Gastroesophageal sphincter (tissue), 4 donors: Measurements from ENCODE around the gene DONSON. TPM values are rescaled to one million over a fixed set of nuclear protein-coding genes. Genes with fewer than 3 reads are reported as not detected.

ENCODE experiments used
- ATAC-seq: fragments of 150-250 bp; one replicate; pipeline ENCODE4 v1.9.1; 2016; ENCODE audit warnings: mild to moderate bottlenecking, moderate library complexity
- H3K27ac ChIP-seq, 4 donors: fragments of 200-600 bp; sonication (generic) in 3 of 4; 1 replicate in 3 of 4; 2 replicates in 1 of 4; pipeline ENCODE4 v1.5.1; 2016 to 2019
- H3K27me3 ChIP-seq: fragments of 200-600 bp; sonication (generic); one replicate; pipeline ENCODE4 v1.5.1; 2019
- H3K36me3 ChIP-seq, 2 donors: fragments of 200-600 bp; sonication (generic); one replicate each; pipeline ENCODE4 v1.5.1; 2019; ENCODE audit warnings: control low read depth in 1 of 2
- H3K4me1 ChIP-seq, 3 donors: fragments of 200-600 bp; sonication (generic); 1 replicate in 2 of 3; 2 replicates in 1 of 3; pipeline ENCODE4 v1.5.1; 2016 to 2019; ENCODE audit warnings: control low read depth in 2 of 3
- H3K4me3 ChIP-seq, 2 donors: fragments of 200-600 bp; sonication (generic); one replicate each; pipeline ENCODE4 v1.5.1; 2019; ENCODE audit warnings: mild to moderate bottlenecking in 1 of 2, moderate library complexity in 1 of 2
- H3K9me3 ChIP-seq, 3 donors: fragments of 200-600 bp; sonication (generic); one replicate each; pipeline ENCODE4 v1.5.1; 2017 to 2019; ENCODE audit warnings: control low read depth in 2 of 3
- EP300 ChIP-seq: sonication (generic); formaldehyde crosslinking; IDR thresholded peaks from one replicate; pipeline ENCODE4 v1.6.1; 2017; ENCODE audit warnings: antibody characterized with exemption, mild to moderate bottlenecking
- POLR2A ChIP-seq, 2 donors: fragments of 450-650 bp; IDR thresholded peaks; one replicate each; pipeline ENCODE4 v1.6.1; 2017; ENCODE audit warnings: antibody characterized with exemption in 2 of 2, mild to moderate bottlenecking in 2 of 2, moderate library complexity in 1 of 2
- POLR2AphosphoS5 ChIP-seq: sonication (generic); formaldehyde crosslinking; IDR thresholded peaks from one replicate; pipeline ENCODE4 v1.6.1; 2017; ENCODE audit warnings: antibody characterized with exemption
- WGBS, 2 donors: methylation state at CpG; one replicate each; pipeline ENCODE4 v1.1.5; 2018; ENCODE audit warnings: low coverage in 1 of 2; 5-methylcytosine and 5-hydroxymethylcytosine counted together
- total RNA-seq, 4 donors: library from RNA; depleted of rRNA; stranded (reverse); fragments of >200 nt; gene quantifications; one replicate each; pipeline ENCODE4 v1.1.0, GENCODE V29; 2016
- TF ChIP-seq, protein P1 (sequence below), 4 experiments: fragments of 200-600 bp in 2 of 4; fragments of 450-650 bp in 2 of 4; sonication (generic) in 1 of 4; IDR thresholded peaks; one replicate each; pipeline ENCODE4 v1.5.1; 2017 to 2019; ENCODE audit warnings: antibody characterized with exemption in 4 of 4, mild to moderate bottlenecking in 2 of 4, moderate library complexity in 2 of 4

Gene DONSON
- total RNA-seq, 4 donors from 2014 or later, result 3.1 to 7.2 (median 4.7) TPM

DNA sequence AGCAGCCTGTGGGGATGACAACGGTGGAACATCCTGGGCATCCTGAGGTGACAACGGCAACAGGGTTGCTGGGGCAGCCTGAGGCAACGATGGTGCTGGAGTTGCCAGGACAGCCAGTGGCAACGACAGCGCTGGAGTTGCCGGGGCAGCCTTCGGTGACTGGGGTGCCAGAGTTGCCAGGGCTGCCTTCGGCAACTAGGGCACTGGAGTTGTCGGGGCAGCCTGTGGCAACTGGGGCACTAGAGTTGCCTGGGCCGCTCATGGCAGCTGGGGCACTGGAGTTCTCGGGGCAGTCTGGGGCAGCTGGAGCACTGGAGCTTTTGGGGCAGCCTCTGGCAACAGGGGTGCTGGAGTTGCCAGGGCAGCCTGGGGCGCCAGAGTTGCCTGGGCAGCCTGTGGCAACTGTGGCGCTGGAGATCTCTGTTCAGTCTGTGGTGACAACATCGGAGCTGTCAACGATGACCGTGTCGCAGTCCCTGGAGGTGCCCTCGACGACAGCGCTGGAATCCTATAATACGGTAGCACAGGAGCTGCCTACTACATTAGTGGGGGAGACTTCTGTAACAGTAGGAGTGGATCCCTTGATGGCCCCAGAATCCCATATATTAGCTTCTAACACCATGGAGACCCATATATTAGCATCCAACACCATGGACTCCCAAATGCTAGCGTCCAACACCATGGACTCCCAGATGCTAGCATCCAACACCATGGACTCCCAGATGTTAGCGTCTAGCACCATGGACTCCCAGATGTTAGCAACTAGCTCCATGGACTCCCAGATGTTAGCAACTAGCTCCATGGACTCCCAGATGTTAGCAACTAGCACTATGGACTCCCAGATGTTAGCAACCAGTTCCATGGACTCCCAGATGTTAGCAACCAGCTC lies 37.5 kb downstream of the DONSON start:
- H3K36me3 ChIP-seq, result peaks cover 3 to 90% of the 10 kb centered on the region in 2 donors
- no peak for TF ChIP-seq POLR2A (IDR thresholded peaks at IDR 0.05)
- no peak for ATAC-seq
- no peaks in the 10 kb centered on the region for H3K9me3 ChIP-seq
- 82 to 100% methylated on average over 4 of the region's 23 CpGs for WGBS, 2 donors
- H3K4me3 ChIP-seq, result no peak overlapping the region
- H3K4me1 ChIP-seq, result peaks cover 0 to 53% (median under 1%) of the 10 kb centered on the region in 3 donors
- H3K27me3 ChIP-seq, result no peaks in the 10 kb centered on the region
- no peak overlapping the region for H3K27ac ChIP-seq

GRCh38 chr21:33549848-33550771 lies 38.4 kb downstream of the DONSON start:
- no peak for TF ChIP-seq EP300
- TF ChIP-seq, protein P1, sequence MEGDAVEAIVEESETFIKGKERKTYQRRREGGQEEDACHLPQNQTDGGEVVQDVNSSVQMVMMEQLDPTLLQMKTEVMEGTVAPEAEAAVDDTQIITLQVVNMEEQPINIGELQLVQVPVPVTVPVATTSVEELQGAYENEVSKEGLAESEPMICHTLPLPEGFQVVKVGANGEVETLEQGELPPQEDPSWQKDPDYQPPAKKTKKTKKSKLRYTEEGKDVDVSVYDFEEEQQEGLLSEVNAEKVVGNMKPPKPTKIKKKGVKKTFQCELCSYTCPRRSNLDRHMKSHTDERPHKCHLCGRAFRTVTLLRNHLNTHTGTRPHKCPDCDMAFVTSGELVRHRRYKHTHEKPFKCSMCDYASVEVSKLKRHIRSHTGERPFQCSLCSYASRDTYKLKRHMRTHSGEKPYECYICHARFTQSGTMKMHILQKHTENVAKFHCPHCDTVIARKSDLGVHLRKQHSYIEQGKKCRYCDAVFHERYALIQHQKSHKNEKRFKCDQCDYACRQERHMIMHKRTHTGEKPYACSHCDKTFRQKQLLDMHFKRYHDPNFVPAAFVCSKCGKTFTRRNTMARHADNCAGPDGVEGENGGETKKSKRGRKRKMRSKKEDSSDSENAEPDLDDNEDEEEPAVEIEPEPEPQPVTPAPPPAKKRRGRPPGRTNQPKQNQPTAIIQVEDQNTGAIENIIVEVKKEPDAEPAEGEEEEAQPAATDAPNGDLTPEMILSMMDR (IDR thresholded peaks at IDR 0.05), result no peak
- TF ChIP-seq POLR2AphosphoS5, result peak; percentile 3
- TF ChIP-seq POLR2A (IDR thresholded peaks at IDR 0.05), result no peak
- Histone ChIP-seq H3K9me3 (no peaks in the 10 kb centered on the region), H3K27me3 (no peaks in the 10 kb centered on the region), H3K27ac (no peak overlapping the region), H3K4me3 (no peak overlapping the region), H3K4me1 (peaks cover 0 to 54% (median 8%) of the 10 kb centered on the region in 3 donors), H3K36me3 (peaks cover 3 to 87% of the 10 kb centered on the region in 2 donors)
- WGBS, 2 donors, result 88 to 95% methylated on average over 8 to 10 of the region's 19 CpGs
- ATAC-seq, result no peak

GRCh38 chr21:33546086-33546485 lies 42.4 kb downstream of the DONSON start:
- ATAC-seq, result no peak
- no peak overlapping the region for H3K27ac ChIP-seq
- H3K4me1 ChIP-seq, result peaks cover under 1 to 57% (median 19%) of the 10 kb centered on the region in 3 donors

DNA sequence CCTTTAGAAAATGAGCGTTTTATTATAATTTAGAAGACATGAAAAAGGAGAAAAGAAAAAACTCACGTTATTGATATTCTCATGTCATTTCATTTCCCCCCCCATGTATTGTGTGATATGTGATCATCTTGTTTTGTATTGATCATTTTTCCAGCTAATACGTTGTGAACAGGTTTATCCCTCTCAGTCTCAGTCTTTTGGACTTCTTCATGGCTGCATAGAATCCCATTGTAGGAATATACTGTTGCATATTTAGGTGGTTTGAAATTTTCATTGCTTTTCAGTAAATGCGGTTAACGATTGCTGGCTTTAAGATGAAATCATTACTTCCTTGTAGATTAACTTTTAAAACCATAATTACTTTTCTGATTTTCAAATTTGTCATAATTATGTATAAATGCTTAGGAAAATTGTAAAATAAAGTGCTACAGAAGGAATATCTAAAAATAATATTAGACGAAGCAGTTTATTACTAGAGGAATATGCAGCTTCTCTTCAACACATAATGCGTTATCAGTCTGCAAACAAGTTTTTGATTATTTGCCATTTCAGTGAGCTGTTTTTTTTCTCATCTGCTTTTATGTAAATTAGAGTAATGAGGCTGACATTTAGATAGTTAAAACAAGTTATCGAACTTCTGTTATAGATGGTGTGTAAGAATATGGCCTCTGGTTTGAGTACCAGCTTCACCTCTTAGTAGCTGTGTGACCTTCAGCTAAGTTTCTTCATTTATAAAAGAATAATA lies 43.9 kb downstream of the DONSON start:
- TF ChIP-seq POLR2AphosphoS5 (no peak), EP300 (no peak), POLR2A (IDR thresholded peaks at IDR 0.05) (no peak)
- TF ChIP-seq, protein P1 (IDR thresholded peaks at IDR 0.05), result no peak
- ATAC-seq, result no peak
- no peaks in the 10 kb centered on the region for H3K27me3 ChIP-seq
- H3K4me1 ChIP-seq, result peaks cover 3 to 61% (median 23%) of the 10 kb centered on the region in 3 donors
- peak overlapping the region in 2 of 4 donors; percentile 97 to 99 for H3K27ac ChIP-seq
- 5 to 9% methylated on average over 8 of the region's 8 CpGs for WGBS, 2 donors
- peak overlapping the region; percentile 64 to 74 for H3K4me3 ChIP-seq
- H3K9me3 ChIP-seq, result no peaks in the 10 kb centered on the region
- peaks cover 2 to 32% of the 10 kb centered on the region in 2 donors for H3K36me3 ChIP-seq

More at GRCh38 chr21:33546086-33546485, 42.4 kb downstream of the DONSON start:
- WGBS, 2 donors, result 41 to 62% methylated on average over 3 of the region's 3 CpGs
- Histone ChIP-seq H3K27me3 (no peaks in the 10 kb centered on the region), H3K9me3 (no peaks in the 10 kb centered on the region), H3K36me3 (peaks cover 3 to 47% of the 10 kb centered on the region in 2 donors), H3K4me3 (no peak overlapping the region)
- TF ChIP-seq, protein P1 (IDR thresholded peaks at IDR 0.05), result no peak
- no peak for TF ChIP-seq EP300
- no peak for TF ChIP-seq POLR2AphosphoS5
- no peak for TF ChIP-seq POLR2A (IDR thresholded peaks at IDR 0.05)
